Right lobe of liver (tissue), 4 donors: ENCODE results near the gene FLOT2.

ENCODE experiments used
- CTCF ChIP-seq, 4 donors: fragments of 200-600 bp in 3 of 4; fragments of 450-650 bp in 1 of 4; IDR thresholded peaks; one replicate each; pipeline versions ENCODE4 v1.5.1 to v1.8.0; 2016 to 2022; ENCODE audit warnings: antibody characterized with exemption in 4 of 4, mild to moderate bottlenecking in 2 of 4
- POLR2A ChIP-seq: fragments of 450-650 bp; IDR thresholded peaks from one replicate; pipeline ENCODE4 v1.6.1; 2017; ENCODE audit warnings: antibody characterized with exemption, mild to moderate bottlenecking
- donor health status: DM: no; HTN: no; CAD: no.
- donor health status: DM: no; HTN: no; CAD: no.
- donor health status: DM: no; HTN: yes; CAD: no.

- TF ChIP-seq CTCF (IDR thresholded peaks at IDR 0.05) (no peak), POLR2A (no peak)
These were observed 12.2 kb downstream of the FLOT2 start for GRCh38 chr17:28885363-28885762.
